Pancreas (tissue), 10 donors: ENCODE results near the gene FGF11. TPM values are rescaled to one million over a fixed set of nuclear protein-coding genes. Genes with fewer than 3 reads are reported as not detected.

Experiments used
- ATAC-seq, 4 donors: fragments of 200-7000 bp; cut with Tn5 transposase; one replicate each; pipeline versions ENCODE4 v1.8.0 to v1.9.1; 2020; ENCODE audit warnings: mild to moderate bottlenecking in 4 of 4, moderate library complexity in 4 of 4
- DNase-seq, 6 donors: peaks; one replicate each; pipeline ENCODE4 v3.0.0-alpha.2; 2020
- FAIRE-seq: peaks from 2 replicates; lab custom pipeline; 2012; peaks lifted over from hg19 to GRCh38; lab: Jason Lieb, UNC
- H3K27ac ChIP-seq, 4 donors: fragments of 200-600 bp; sonication (generic); 1 replicate in 3 of 4; 2 replicates in 1 of 4; pipeline versions ENCODE4 v1.5.0 to v1.8.0; 2020
- H3K27me3 ChIP-seq, 4 donors: fragments of 200-600 bp; one replicate each; pipeline ENCODE4 v1.8.0; 2021
- H3K36me3 ChIP-seq, 3 donors: fragments of 200-600 bp; sonication (generic) in 1 of 3; one replicate each; pipeline versions ENCODE4 v1.5.0 to v1.8.0; 2020 to 2021
- H3K4me1 ChIP-seq, 3 donors: fragments of 200-600 bp; one replicate each; pipeline ENCODE4 v1.8.0; 2021
- H3K4me3 ChIP-seq, 4 donors: fragments of 200-600 bp; sonication (generic) in 2 of 4; one replicate each; pipeline versions ENCODE4 v1.5.0 to v1.8.0; 2020 to 2021
- H3K9me3 ChIP-seq, 4 donors: fragments of 200-600 bp; one replicate each; pipeline ENCODE4 v1.8.0; 2021
- CTCF ChIP-seq, 4 donors: fragments of 200-600 bp; sonication (generic) in 3 of 4; IDR thresholded peaks; one replicate each; pipeline versions ENCODE4 v1.5.0 to v1.8.0; 2021; ENCODE audit warnings: antibody characterized with exemption in 4 of 4
- WGBS, 2 donors: extraction: QIAGEN DNeasy Blood & Tissue Kit; methylation state at CpG; one replicate each; pipeline ENCODE4 v1.1.7; 2013; 5-methylcytosine and 5-hydroxymethylcytosine counted together
- intact Hi-C, 3 donors: fragments of 100-400 bp; cut with DNase I; formaldehyde crosslinking; loops; one replicate each; pipeline versions ENCODE4 v1.11.1 to v1.14.2; 2022
- polyA plus RNA-seq, 2 donors: library from polyadenylated mRNA; stranded (reverse); fragments of 200-250 nt; gene quantifications; one replicate each; pipeline ENCODE4 v1.2.3, GENCODE V29; 2013
- total RNA-seq, 6 donors: library from RNA; stranded (reverse); fragmentation: NEBNext Ultra II Directional in 4 of 6; extraction: Animal tissue kit (Norgen Biotek cat#: 25700) in 4 of 6; gene quantifications; one replicate each; pipeline versions ENCODE4 v1.2.1 to v1.2.4, GENCODE V29; 2021 to 2023
- donor health status: healthy with polysubstance abuse.
- donor health status: DM: no; HTN: no; CAD: no; lungs with moderate emphysema.
- donor health status: DM: no; HTN: no; CAD: no.
- donor health status: control.
- donor health status: control.
- donor health status: Bipolar disorder and iron deficiency.
- donor health status: DM: yes; HTN: yes; CAD: no.
- donor health status: DM: no; HTN: no; CAD: no.
- donor health status: DM: no; HTN: no; CAD: no.
- donor health status: DM: yes; HTN: yes; CAD: no.

FGF11 gene
- total and polyA plus RNA-seq, 8 donors: 0.09 to 1.1 (median 0.43) TPM

DNA sequence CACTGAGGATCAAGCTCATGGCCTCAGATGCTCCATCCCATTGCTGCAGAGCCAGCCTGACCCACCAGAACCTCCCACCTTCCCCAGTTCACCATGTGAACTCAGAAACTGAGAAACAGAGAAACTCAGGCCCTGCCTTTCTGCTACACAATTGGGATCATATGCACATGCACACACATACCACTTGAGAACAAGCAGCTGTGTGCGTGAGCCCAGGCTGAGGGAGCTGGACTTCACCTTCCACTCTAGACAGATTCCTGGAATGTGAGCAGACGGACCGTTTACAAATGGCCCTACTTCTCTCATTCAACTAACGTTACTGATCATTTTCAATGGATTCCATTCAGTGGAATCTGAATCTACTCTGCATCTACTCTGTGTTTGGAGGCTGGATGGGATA lies 15.6 kb upstream of the FGF11 start:
- Histone ChIP-seq H3K36me3 (no peaks in the 10 kb centered on the region), H3K4me3 (no peak overlapping the region), H3K27me3 (no peaks in the 10 kb centered on the region), H3K9me3 (no peaks in the 10 kb centered on the region), H3K27ac (no peak overlapping the region), H3K4me1 (no peaks in the 10 kb centered on the region)
- WGBS, 2 donors: 57 to 61% methylated on average over 4 of the region's 4 CpGs
- ATAC-seq: no peak
- intact Hi-C loops: no loop called here
- no peak for TF ChIP-seq CTCF (IDR thresholded peaks at IDR 0.05)
- no peak for DNase-seq
- FAIRE-seq: no peak

DNA sequence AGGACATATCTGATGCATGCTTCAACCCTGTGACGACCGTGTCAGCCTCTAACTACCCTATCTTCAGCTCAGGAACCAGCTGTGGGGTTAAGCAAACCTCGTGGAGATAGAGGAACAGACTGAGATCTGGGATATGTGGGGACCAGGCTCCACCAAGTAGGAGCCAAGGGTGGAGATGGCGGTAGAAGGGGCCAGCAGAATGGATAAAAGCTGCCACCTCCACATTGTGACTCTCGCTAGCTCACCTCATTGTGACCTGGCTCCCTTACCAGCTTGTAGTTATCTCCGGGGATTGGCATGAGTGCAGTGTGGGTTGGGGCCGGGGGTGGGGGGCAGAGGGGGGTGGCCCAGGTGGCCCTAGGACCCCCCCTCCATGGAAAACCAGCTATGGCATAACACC lies 14.0 kb upstream of the FGF11 start, which contains the start of gene SPEM2:
SPEM2 (plus strand) TSS at position 301 of the 400 bp plus-strand sequence; CDS start at position 374, 73 bp downstream.
- WGBS, 2 donors: 63 to 79% methylated on average over 7 of the region's 7 CpGs
- H3K27ac ChIP-seq: no peak within 1 kb of the TSS
- TF ChIP-seq CTCF (IDR thresholded peaks at IDR 0.05): no peak
- no peaks in the 10 kb centered on the region for H3K9me3 ChIP-seq
- no peak for FAIRE-seq
- H3K27me3 ChIP-seq: no peaks in the 10 kb centered on the region
- H3K4me1 ChIP-seq: no peaks in the 10 kb centered on the region
- no peak within 1 kb of the TSS for H3K4me3 ChIP-seq
- DNase-seq: no peak
- H3K36me3 ChIP-seq: no peaks in the 10 kb centered on the region
- no peak for ATAC-seq
- intact Hi-C loops: no loop called here

- ATAC-seq: no peak
- WGBS, 2 donors: 78 to 81% methylated on average over 8 of the region's 8 CpGs
- TF ChIP-seq CTCF (IDR thresholded peaks at IDR 0.05): no peak
- Histone ChIP-seq H3K4me3 (no peak overlapping the region), H3K4me1 (no peaks in the 10 kb centered on the region), H3K36me3 (no peaks in the 10 kb centered on the region), H3K9me3 (no peaks in the 10 kb centered on the region), H3K27me3 (no peaks in the 10 kb centered on the region), H3K27ac (no peak overlapping the region)
- no peak for FAIRE-seq
- no peak for DNase-seq
- intact Hi-C loops: no loop called here
These were observed 13.6 kb upstream of the FGF11 start for GRCh38 chr17:7425756-7426155.

GRCh38 chr17:7426203-7426863 lies 13.0 kb upstream of the FGF11 start:
- Histone ChIP-seq H3K27me3 (no peaks in the 10 kb centered on the region), H3K9me3 (no peaks in the 10 kb centered on the region), H3K4me1 (no peaks in the 10 kb centered on the region), H3K36me3 (no peaks in the 10 kb centered on the region), H3K4me3 (no peak overlapping the region), H3K27ac (no peak overlapping the region)
- DNase-seq: peak in 1 of 6 donors; percentile 30
- ATAC-seq: no peak
- no peak for TF ChIP-seq CTCF (IDR thresholded peaks at IDR 0.05)
- intact Hi-C loops: no loop called here
- FAIRE-seq: no peak
- WGBS, 2 donors: 87 to 90% methylated on average over 33 of the region's 33 CpGs

- Histone ChIP-seq H3K36me3 (no peaks in the 10 kb centered on the region), H3K27ac (no peak overlapping the region), H3K9me3 (no peaks in the 10 kb centered on the region), H3K4me3 (no peak overlapping the region), H3K27me3 (no peaks in the 10 kb centered on the region), H3K4me1 (no peaks in the 10 kb centered on the region)
- peak in 2 of 6 donors; percentile 36 to 71 for DNase-seq
- intact Hi-C loops: no loop called here
- ATAC-seq: no peak
- no peak for FAIRE-seq
- 84 to 92% methylated on average over 29 of the region's 29 CpGs for WGBS, 2 donors
- no peak for TF ChIP-seq CTCF (IDR thresholded peaks at IDR 0.05)
These were observed 12.3 kb upstream of the FGF11 start for GRCh38 chr17:7426896-7427489.
